NCI-H187 treated with DMSO at 0.1 percent for 48 hours (cell line): ENCODE data around the gene L3MBTL4.
"Not testable (repeated sequence)": the region's sequence is repeated elsewhere in the genome, so short reads cannot be mapped to it uniquely, and the experiment has no call there.

Experiments
- DNase-seq: peaks from one replicate; lab custom pipeline; 2025; lab: John Stamatoyannopoulos, UW

Gene L3MBTL4

GRCh38 chr18:6406075-6406909 lies 8.4 kb downstream of the L3MBTL4 start:
- no peak for DNase-seq

- no peak for DNase-seq
These were observed 9.3 kb downstream of the L3MBTL4 start for GRCh38 chr18:6405237-6406074.

- DNase-seq: no peak
These were observed 9.9 kb downstream of the L3MBTL4 start for GRCh38 chr18:6404834-6405233.

- no peak for DNase-seq
These were observed 13.0 kb downstream of the L3MBTL4 start for GRCh38 chr18:6401687-6402086.

GRCh38 chr18:6399776-6400175 lies 14.9 kb downstream of the L3MBTL4 start:
- no peak for DNase-seq

- DNase-seq: no peak
These were observed 16.7 kb downstream of the L3MBTL4 start for GRCh38 chr18:6397931-6398566.

- DNase-seq: no peak
These were observed 17.9 kb downstream of the L3MBTL4 start for GRCh38 chr18:6396847-6397246.

GRCh38 chr18:6396276-6396675 lies 18.4 kb downstream of the L3MBTL4 start:
- DNase-seq: no peak

GRCh38 chr18:6389005-6389404 lies 25.7 kb downstream of the L3MBTL4 start:
- DNase-seq: no peak

GRCh38 chr18:6382963-6383362 lies 31.7 kb downstream of the L3MBTL4 start:
- no peak for DNase-seq

- DNase-seq: not testable (repeated sequence)
These were observed 37.2 kb downstream of the L3MBTL4 start for GRCh38 chr18:6377473-6377872.

GRCh38 chr18:6376433-6377229 lies 38.1 kb downstream of the L3MBTL4 start:
- no peak for DNase-seq

- DNase-seq: no peak
These were observed 39.7 kb downstream of the L3MBTL4 start for GRCh38 chr18:6374935-6375529.

- no peak for DNase-seq
These were observed 40.4 kb downstream of the L3MBTL4 start for GRCh38 chr18:6374340-6374739.

- DNase-seq: no peak
These were observed 41.5 kb downstream of the L3MBTL4 start for GRCh38 chr18:6373187-6373586.

GRCh38 chr18:6370886-6371635 lies 43.6 kb downstream of the L3MBTL4 start:
- DNase-seq: no peak

- DNase-seq: no peak
These were observed 44.3 kb downstream of the L3MBTL4 start for GRCh38 chr18:6370410-6370809.

- DNase-seq: no peak
These were observed 46.7 kb downstream of the L3MBTL4 start for GRCh38 chr18:6368017-6368416.

- DNase-seq: no peak
These were observed 47.5 kb downstream of the L3MBTL4 start for GRCh38 chr18:6367208-6367607.

- DNase-seq: no peak
These were observed 47.9 kb downstream of the L3MBTL4 start for GRCh38 chr18:6366776-6367175.

GRCh38 chr18:6365385-6365784 lies 49.3 kb downstream of the L3MBTL4 start:
- no peak for DNase-seq
